ENCODE measurements around the gene PRMT1. TPM values are rescaled to one million over a fixed set of nuclear protein-coding genes. Genes with fewer than 3 reads are reported as not detected.
"Not testable (repeated sequence)": the region's sequence is repeated elsewhere in the genome, so short reads cannot be mapped to it uniquely, and the experiment has no call there.

The PRMT1 gene
- total RNA-seq, 1 experiment from 2014 or later: 209 TPM

DNA sequence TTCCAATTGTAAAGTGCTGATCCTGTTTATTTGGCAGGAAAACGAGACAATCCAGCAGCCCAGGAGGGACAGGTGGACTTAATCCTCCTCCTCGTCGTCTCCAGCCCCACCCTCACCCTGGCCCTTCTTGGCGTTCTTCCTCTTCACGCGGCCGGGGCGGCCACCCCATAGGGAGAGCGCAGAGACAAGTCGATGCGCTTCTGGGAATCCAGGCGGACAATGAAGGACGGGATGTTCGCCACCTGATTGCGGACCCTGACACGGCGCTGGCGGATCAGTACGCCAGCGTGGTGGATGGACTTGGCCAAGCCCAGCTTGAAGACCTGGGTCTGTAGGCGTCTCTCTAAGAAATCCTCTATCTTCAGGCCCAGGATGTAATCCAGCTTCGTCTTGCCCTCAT, 42.3 kb downstream of the PRMT1 start:
- not testable (repeated sequence) for DNase-seq (ENCODE audit: low read depth)

DNA sequence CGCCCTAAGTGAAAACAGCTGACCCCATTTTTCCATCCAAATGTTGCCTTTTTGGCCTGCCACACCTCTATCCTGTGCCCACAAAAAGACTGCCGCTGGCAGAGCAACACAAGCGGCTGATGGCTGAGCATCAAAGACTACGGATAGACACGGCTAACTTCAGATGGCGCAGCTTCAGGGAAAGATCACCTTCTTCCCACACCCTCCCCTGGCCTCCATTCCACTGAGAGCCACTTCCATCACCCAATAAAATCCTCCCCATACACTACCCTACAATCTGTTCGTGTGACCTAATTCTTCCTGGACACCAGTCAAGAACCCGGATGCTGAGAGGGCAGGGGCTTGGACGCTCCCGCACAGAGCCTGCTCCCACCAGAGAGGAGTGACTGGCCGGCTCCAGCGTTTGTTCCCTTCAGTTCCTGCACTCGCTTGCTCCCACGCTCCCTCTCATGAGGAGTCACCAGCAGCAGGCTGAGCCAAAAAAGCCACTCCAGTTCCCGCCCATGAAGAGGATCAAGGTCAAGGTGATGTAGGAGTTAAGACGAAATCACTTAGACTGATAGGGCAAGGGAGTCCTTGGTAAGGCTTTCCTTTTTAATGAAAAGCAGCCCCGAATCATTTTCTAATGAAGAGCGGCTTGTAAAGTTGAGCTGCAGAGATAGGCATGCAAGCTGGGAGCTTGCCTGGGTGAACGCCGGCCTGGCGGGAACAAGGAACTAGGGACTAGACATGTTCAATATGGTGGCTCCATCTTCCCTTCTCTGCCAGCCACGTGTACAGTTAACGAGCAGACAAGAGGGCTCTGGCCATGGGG, 50.4 kb downstream of the PRMT1 start:
- no peak for DNase-seq (ENCODE audit: low read depth)

DNA sequence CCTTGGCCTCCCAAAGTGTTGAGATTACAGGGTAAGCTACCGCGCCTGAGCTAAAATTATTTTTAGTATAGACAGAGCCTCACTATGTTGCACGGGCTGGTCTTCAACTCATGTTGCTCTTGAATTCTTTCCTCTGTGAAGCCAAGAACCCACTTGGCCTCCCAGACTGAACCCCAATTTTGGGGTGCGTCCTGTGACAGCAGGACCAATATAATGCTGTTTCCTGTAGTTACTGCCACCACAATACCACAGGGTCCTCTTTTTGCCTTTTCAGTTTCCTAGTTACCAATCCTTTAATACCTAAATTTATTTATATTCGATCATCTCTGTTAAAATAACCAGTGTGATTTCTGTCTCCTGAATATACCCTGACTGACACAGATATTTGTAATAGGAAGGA, 53.1 kb downstream of the PRMT1 start:
- no peak for DNase-seq (ENCODE audit: low read depth)

Other genes with a start within 250 kb of the PRMT1 start
- 0.57 TPM in 1 of 2 replicates, not detected in the other for gene SLC17A7, start 235.7 kb upstream of the PRMT1 start, total RNA-seq (2014; rRNA removed; shearing (Covaris generic))
- gene PIH1D1, start 225.5 kb upstream of the PRMT1 start, total RNA-seq (2014; rRNA removed; shearing (Covaris generic)): 92.9 and 115 TPM in 2 replicates
- 12.9 and 27.9 TPM in 2 replicates for gene ALDH16A1, start 224.0 kb upstream of the PRMT1 start, total RNA-seq (2014; rRNA removed; shearing (Covaris generic))
- 5.2 and 17.6 TPM in 2 replicates for gene FLT3LG, start 203.1 kb upstream of the PRMT1 start, total RNA-seq (2014; rRNA removed; shearing (Covaris generic))
- 1,082 and 1,258 TPM in 2 replicates for gene RPL13A, start 189.7 kb upstream of the PRMT1 start, total RNA-seq (2014; rRNA removed; shearing (Covaris generic))
- gene RPS11, start 180.8 kb upstream of the PRMT1 start, total RNA-seq (2014; rRNA removed; shearing (Covaris generic)): 2,832 and 3,734 TPM in 2 replicates
- gene FCGRT, start 164.6 kb upstream of the PRMT1 start, total RNA-seq (2014; rRNA removed; shearing (Covaris generic)): 40.3 and 44.5 TPM in 2 replicates
- 36.5 and 52.5 TPM in 2 replicates for gene RCN3, start 149.3 kb upstream of the PRMT1 start, total RNA-seq (2014; rRNA removed; shearing (Covaris generic))
- 122 and 129 TPM in 2 replicates for gene NOSIP, start 96.7 kb upstream of the PRMT1 start, total RNA-seq (2014; rRNA removed; shearing (Covaris generic))
- gene PRRG2, start 96.0 kb upstream of the PRMT1 start, total RNA-seq (2014; rRNA removed; shearing (Covaris generic)): 0.17 TPM in 1 of 2 replicates, not detected in the other
- gene PRR12, start 86.1 kb upstream of the PRMT1 start, total RNA-seq (2014; rRNA removed; shearing (Covaris generic)): 1.3 and 4.5 TPM in 2 replicates
- 28.9 and 43.3 TPM in 2 replicates for gene RRAS, start 37.1 kb upstream of the PRMT1 start, total RNA-seq (2014; rRNA removed; shearing (Covaris generic))
- gene SCAF1, start 35.1 kb upstream of the PRMT1 start, total RNA-seq (2014; rRNA removed; shearing (Covaris generic)): 9.9 and 26.5 TPM in 2 replicates
- gene IRF3, start 11.4 kb upstream of the PRMT1 start, total RNA-seq (2014; rRNA removed; shearing (Covaris generic)): 146 and 186 TPM in 2 replicates
- gene BCL2L12, start 11.3 kb upstream of the PRMT1 start, total RNA-seq (2014; rRNA removed; shearing (Covaris generic)): 6.3 and 14.1 TPM in 2 replicates
- gene ADM5, start 12.3 kb downstream of the PRMT1 start, total RNA-seq (2014; rRNA removed; shearing (Covaris generic)): 0.20 and 0.34 TPM in 2 replicates
- gene CPT1C, start 13.8 kb downstream of the PRMT1 start, total RNA-seq (2014; rRNA removed; shearing (Covaris generic)): 21.1 and 26.7 TPM in 2 replicates
- gene TSKS, start 86.0 kb downstream of the PRMT1 start, total RNA-seq (2014; rRNA removed; shearing (Covaris generic)): not detected in 2 replicates
- gene AP2A1, start 89.7 kb downstream of the PRMT1 start, total RNA-seq (2014; rRNA removed; shearing (Covaris generic)): 74.4 and 113 TPM in 2 replicates
- 23.2 and 28.6 TPM in 2 replicates for gene FUZ, start 136.0 kb downstream of the PRMT1 start, total RNA-seq (2014; rRNA removed; shearing (Covaris generic))
- gene MED25, start 141.0 kb downstream of the PRMT1 start, total RNA-seq (2014; rRNA removed; shearing (Covaris generic)): 30.2 and 45.6 TPM in 2 replicates
- 94.0 and 107 TPM in 2 replicates for gene PTOV1, start 173.9 kb downstream of the PRMT1 start, total RNA-seq (2014; rRNA removed; shearing (Covaris generic))
- gene PNKP, start 190.3 kb downstream of the PRMT1 start, total RNA-seq (2014; rRNA removed; shearing (Covaris generic)): 19.1 and 23.9 TPM in 2 replicates
- 13.6 and 14.8 TPM in 2 replicates for gene AKT1S1, start 200.1 kb downstream of the PRMT1 start, total RNA-seq (2014; rRNA removed; shearing (Covaris generic))
- gene TBC1D17, start 200.4 kb downstream of the PRMT1 start, total RNA-seq (2014; rRNA removed; shearing (Covaris generic)): 8.3 and 12.2 TPM in 2 replicates
- 5.9 and 12.5 TPM in 2 replicates for gene IL4I1, start 219.6 kb downstream of the PRMT1 start, total RNA-seq (2014; rRNA removed; shearing (Covaris generic))